HG03139 (cell line): Measurements from ENCODE around the gene TNRC6C.
"Not testable (repeated sequence)": the region's sequence is repeated elsewhere in the genome, so short reads cannot be mapped to it uniquely, and the experiment has no call there.

Experiments
- ATAC-seq: cut with Tn5 transposase; IDR thresholded peaks from one replicate; pipeline ENCODE4 v1.9.1; 2021; ENCODE audit not compliant: unreplicated experiment

Gene TNRC6C

GRCh38 chr17:78075545-78075944, 117.0 kb downstream of the TNRC6C start:
- ATAC-seq, result no peak

- no peak for ATAC-seq
These were observed 120.8 kb downstream of the TNRC6C start for GRCh38 chr17:78079253-78079652.

GRCh38 chr17:78081551-78081950, 123.0 kb downstream of the TNRC6C start:
- no peak for ATAC-seq

- ATAC-seq, result not testable (repeated sequence)
These were observed 123.9 kb downstream of the TNRC6C start for GRCh38 chr17:78082355-78082872.

GRCh38 chr17:78082988-78083387, 124.5 kb downstream of the TNRC6C start:
- ATAC-seq, result no peak

- no peak for ATAC-seq
These were observed 128.2 kb downstream of the TNRC6C start for GRCh38 chr17:78086740-78087139.

- ATAC-seq, result no peak
These were observed 130.0 kb downstream of the TNRC6C start for GRCh38 chr17:78088529-78088928.

- ATAC-seq, result no peak
These were observed 131.2 kb downstream of the TNRC6C start for GRCh38 chr17:78089576-78090281.

GRCh38 chr17:78092794-78093324, 134.4 kb downstream of the TNRC6C start:
- no peak for ATAC-seq

GRCh38 chr17:78095035-78095434, 136.5 kb downstream of the TNRC6C start:
- ATAC-seq, result no peak

GRCh38 chr17:78096093-78096492, 137.6 kb downstream of the TNRC6C start:
- no peak for ATAC-seq

- no peak for ATAC-seq
These were observed 142.6 kb downstream of the TNRC6C start for GRCh38 chr17:78101112-78101511.

- ATAC-seq, result no peak
These were observed 143.0 kb downstream of the TNRC6C start for GRCh38 chr17:78101542-78101941.

- ATAC-seq, result no peak
These were observed 144.8 kb downstream of the TNRC6C start for GRCh38 chr17:78103311-78103710.

GRCh38 chr17:78104540-78104941, 146.0 kb downstream of the TNRC6C start:
- no peak for ATAC-seq

GRCh38 chr17:78105101-78105500, 146.6 kb downstream of the TNRC6C start:
- no peak for ATAC-seq

GRCh38 chr17:78105551-78105950, 147.0 kb downstream of the TNRC6C start:
- ATAC-seq, result no peak

- ATAC-seq, result no peak
These were observed 147.7 kb downstream of the TNRC6C start for GRCh38 chr17:78106211-78106610.

- ATAC-seq, result no peak
These were observed 149.0 kb downstream of the TNRC6C start for GRCh38 chr17:78107457-78107856.

GRCh38 chr17:78107976-78108725, 149.6 kb downstream of the TNRC6C start:
- ATAC-seq, result no peak

- no peak for ATAC-seq
These were observed 150.4 kb downstream of the TNRC6C start for GRCh38 chr17:78108726-78109488.
